Gastrocnemius medialis (tissue), 4 donors: ENCODE data around the gene TGFB3. TPM values are rescaled to one million over a fixed set of nuclear protein-coding genes. Genes with fewer than 3 reads are reported as not detected.

Experiments used
- ATAC-seq, 2 donors: fragments of 150-250 bp; one replicate each; pipeline ENCODE4 v1.9.1; 2016
- DNase-seq, 2 donors: peaks; one replicate each; pipeline ENCODE4 v3.0.0-alpha.2; 2019
- H3K27ac ChIP-seq, 4 donors: fragments of 200-600 bp; sonication (generic); 1 replicate in 1 of 4; 2 replicates in 3 of 4; pipeline ENCODE4 v1.5.1; 2016 to 2018; ENCODE audit warnings: mild to moderate bottlenecking in 2 of 4, moderate library complexity in 1 of 4
- H3K27me3 ChIP-seq, 3 donors: fragments of 200-600 bp; sonication (generic) in 2 of 3; 1 replicate in 1 of 3; 2 replicates in 2 of 3; pipeline versions ENCODE4 v1.5.1 to v1.6.0; 2016 to 2019; ENCODE audit warnings: mild to moderate bottlenecking in 1 of 3, moderate library complexity in 1 of 3
- H3K36me3 ChIP-seq, 2 donors: fragments of 200-600 bp; sonication (generic) in 1 of 2; one replicate each; pipeline ENCODE4 v1.5.1; 2017 to 2018
- H3K4me1 ChIP-seq, 2 donors: fragments of 200-600 bp; sonication (generic) in 1 of 2; one replicate each; pipeline ENCODE4 v1.5.1; 2016 to 2017; ENCODE audit warnings: mild to moderate bottlenecking in 2 of 2
- H3K4me3 ChIP-seq, 4 donors: fragments of 200-600 bp; sonication (generic) in 3 of 4; 1 replicate in 1 of 4; 2 replicates in 3 of 4; pipeline ENCODE4 v1.5.1; 2016 to 2019; ENCODE audit warnings: mild to moderate bottlenecking in 2 of 4
- H3K9me3 ChIP-seq, 3 donors: fragments of 200-600 bp; sonication (generic) in 2 of 3; 1 replicate in 1 of 3; 2 replicates in 2 of 3; pipeline ENCODE4 v1.5.1; 2016 to 2019
- POLR2A ChIP-seq, 2 donors: fragments of 450-650 bp; IDR thresholded peaks; one replicate each; pipeline ENCODE4 v1.6.1; 2017; ENCODE audit warnings: antibody characterized with exemption in 2 of 2, mild to moderate bottlenecking in 2 of 2, moderate library complexity in 2 of 2
- in situ Hi-C, 4 donors: fragments of 200-750 bp; cut with MboI; loops; one replicate each; pipeline versions ENCODE4 v1.15.0 to v1.8.0; 2017; ENCODE audit warnings: low sequenced_read_pairs in 4 of 4
- intact Hi-C: fragments of 100-400 bp; cut with DNase I; formaldehyde crosslinking; loops from one replicate; pipeline ENCODE4 v1.15.1; 2023; ENCODE audit warnings: low total_unique reads
- total RNA-seq, 4 donors: library from RNA; depleted of rRNA; stranded (reverse); fragments of >200 nt; gene quantifications; one replicate each; pipeline versions ENCODE4 v1.1.0 to v1.2.3, GENCODE V29; 2016
- TF ChIP-seq, protein P1 (sequence below), 5 experiments: fragments of 450-650 bp in 3 of 5; fragments of 200-600 bp in 2 of 5; sonication (generic) in 2 of 5; IDR thresholded peaks in 4 of 5; conservative IDR thresholded peaks in 1 of 5; 1 replicate in 4 of 5; 2 replicates in 1 of 5; pipeline ENCODE4 v1.5.1; 2016 to 2019; ENCODE audit warnings: antibody characterized with exemption in 5 of 5, mild to moderate bottlenecking in 3 of 5, moderate library complexity in 3 of 5

TGFB3 gene
- 100 to 1,000 TPM in 1 of 4 donors, 10 to 100 TPM in 3; 28.3 to 102 (median 60.8) TPM for total RNA-seq

- Histone ChIP-seq H3K9me3 (no peaks in the 10 kb centered on the region), H3K4me3 (peak within 1 kb of the TSS; percentile 62 to 94 (median 74)), H3K27ac (peak within 1 kb of the TSS; percentile 89 to 97 (median 94)), H3K36me3 (no peaks in the 10 kb centered on the region), H3K4me1 (peaks cover 51 to 56% of the 10 kb centered on the region in 2 donors), H3K27me3 (no peaks in the 10 kb centered on the region)
- intact Hi-C loops, result loop anchor here (1.0 to 10.0 kb wide), 6 partner anchors 74 to 1097 kb away; partner anchors contain the start of genes DLST, ERG28, FLVCR2 and TTLL5
- peak; percentile 72 to 77 for ATAC-seq
- in situ Hi-C loops, result loop anchor here in 3 of 4 donors (5.0 to 10.0 kb wide), 4 partner anchors 69 to 269 kb away; no protein-coding TSS in a partner anchor
- peak; percentile 65 to 84 for DNase-seq
- peak; percentile 72 to 90 for TF ChIP-seq POLR2A (IDR thresholded peaks at IDR 0.05)
- TF ChIP-seq, protein P1, sequence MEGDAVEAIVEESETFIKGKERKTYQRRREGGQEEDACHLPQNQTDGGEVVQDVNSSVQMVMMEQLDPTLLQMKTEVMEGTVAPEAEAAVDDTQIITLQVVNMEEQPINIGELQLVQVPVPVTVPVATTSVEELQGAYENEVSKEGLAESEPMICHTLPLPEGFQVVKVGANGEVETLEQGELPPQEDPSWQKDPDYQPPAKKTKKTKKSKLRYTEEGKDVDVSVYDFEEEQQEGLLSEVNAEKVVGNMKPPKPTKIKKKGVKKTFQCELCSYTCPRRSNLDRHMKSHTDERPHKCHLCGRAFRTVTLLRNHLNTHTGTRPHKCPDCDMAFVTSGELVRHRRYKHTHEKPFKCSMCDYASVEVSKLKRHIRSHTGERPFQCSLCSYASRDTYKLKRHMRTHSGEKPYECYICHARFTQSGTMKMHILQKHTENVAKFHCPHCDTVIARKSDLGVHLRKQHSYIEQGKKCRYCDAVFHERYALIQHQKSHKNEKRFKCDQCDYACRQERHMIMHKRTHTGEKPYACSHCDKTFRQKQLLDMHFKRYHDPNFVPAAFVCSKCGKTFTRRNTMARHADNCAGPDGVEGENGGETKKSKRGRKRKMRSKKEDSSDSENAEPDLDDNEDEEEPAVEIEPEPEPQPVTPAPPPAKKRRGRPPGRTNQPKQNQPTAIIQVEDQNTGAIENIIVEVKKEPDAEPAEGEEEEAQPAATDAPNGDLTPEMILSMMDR (IDR thresholded peaks at IDR 0.05 in 4 of 5, conservative IDR thresholded peaks at IDR 0.05 in 1 of 5), result no peak
Measured at GRCh38 chr14:75981426-75982265, at the start of gene TGFB3. Gene TGFB3 (minus strand): TSS chr14:75981995. CDS start chr14:75980893, 1,102 bp downstream.

- ATAC-seq, result no peak
- in situ Hi-C loops, result no loop called here
Measured at GRCh38 chr14:76024211-76024907, 42.6 kb upstream of the TGFB3 start.

GRCh38 chr14:76023757-76024156, 42.0 kb upstream of the TGFB3 start:
- Histone ChIP-seq H3K4me1 (no peaks in the 10 kb centered on the region), H3K4me3 (no peak overlapping the region), H3K9me3 (no peaks in the 10 kb centered on the region), H3K27me3 (no peaks in the 10 kb centered on the region), H3K27ac (no peak overlapping the region), H3K36me3 (peaks cover 0 to 20% of the 10 kb centered on the region in 2 donors)
- in situ Hi-C loops, result no loop called here
- TF ChIP-seq POLR2A (IDR thresholded peaks at IDR 0.05), result no peak
- TF ChIP-seq, protein P1 (IDR thresholded peaks at IDR 0.05 in 4 of 5, conservative IDR thresholded peaks at IDR 0.05 in 1 of 5), result no peak
- ATAC-seq, result no peak
- intact Hi-C loops, result no loop called here
- DNase-seq, result no peak

More at GRCh38 chr14:76024211-76024907, 42.6 kb upstream of the TGFB3 start:
- Histone ChIP-seq H3K9me3 (no peaks in the 10 kb centered on the region), H3K4me1 (no peaks in the 10 kb centered on the region), H3K27ac (no peak overlapping the region), H3K36me3 (peaks cover 0 to 20% of the 10 kb centered on the region in 2 donors), H3K27me3 (no peaks in the 10 kb centered on the region), H3K4me3 (no peak overlapping the region)
- no peak for TF ChIP-seq POLR2A (IDR thresholded peaks at IDR 0.05)
- no peak for DNase-seq
- intact Hi-C loops, result no loop called here

DNA sequence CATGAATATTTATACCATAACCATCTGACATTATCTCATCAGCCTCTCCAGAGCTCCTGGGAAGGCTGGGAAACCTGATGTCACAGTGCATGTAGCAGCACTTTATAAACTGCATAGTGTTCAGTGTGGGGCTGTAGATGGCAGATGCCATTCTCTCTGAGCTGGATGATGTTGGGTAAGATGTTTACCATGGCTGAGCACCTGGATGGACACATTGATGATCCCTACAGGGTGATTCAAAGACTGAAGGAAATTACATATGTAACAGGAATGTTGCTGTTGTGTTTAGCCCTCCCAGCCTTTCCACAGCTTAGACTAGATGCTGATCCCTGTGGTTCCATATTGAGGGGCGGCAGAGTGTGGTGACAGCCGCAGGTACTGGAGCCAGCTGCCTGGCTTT, 41.2 kb upstream of the TGFB3 start:
- H3K9me3 ChIP-seq, result no peaks in the 10 kb centered on the region
- H3K27ac ChIP-seq, result no peak overlapping the region
- H3K4me3 ChIP-seq, result no peak overlapping the region
- peaks cover 0 to 20% of the 10 kb centered on the region in 2 donors for H3K36me3 ChIP-seq
- TF ChIP-seq, protein P1 (IDR thresholded peaks at IDR 0.05 in 4 of 5, conservative IDR thresholded peaks at IDR 0.05 in 1 of 5), result no peak
- no peak for TF ChIP-seq POLR2A (IDR thresholded peaks at IDR 0.05)
- no peaks in the 10 kb centered on the region for H3K27me3 ChIP-seq
- in situ Hi-C loops (no loop called here), intact Hi-C loops (no loop called here)
- ATAC-seq (no peak), DNase-seq (no peak)
- no peaks in the 10 kb centered on the region for H3K4me1 ChIP-seq

GRCh38 chr14:76019676-76020075, 37.9 kb upstream of the TGFB3 start:
- H3K36me3 ChIP-seq, result peaks cover 0 to 20% of the 10 kb centered on the region in 2 donors
- in situ Hi-C loops, result no loop called here
- TF ChIP-seq, protein P1 (IDR thresholded peaks at IDR 0.05 in 4 of 5, conservative IDR thresholded peaks at IDR 0.05 in 1 of 5), result no peak
- no peak for TF ChIP-seq POLR2A (IDR thresholded peaks at IDR 0.05)

More at GRCh38 chr14:76019676-76020075, 37.9 kb upstream of the TGFB3 start:
- Histone ChIP-seq H3K27ac (no peak overlapping the region), H3K4me1 (no peaks in the 10 kb centered on the region), H3K27me3 (no peaks in the 10 kb centered on the region), H3K4me3 (no peak overlapping the region), H3K9me3 (no peaks in the 10 kb centered on the region)
- ATAC-seq (no peak), DNase-seq (no peak)
- intact Hi-C loops, result no loop called here
